ENCODE measurements around the gene LYL1. TPM values are rescaled to one million over a fixed set of nuclear protein-coding genes. Genes with fewer than 3 reads are reported as not detected.
A peak's percentile ranks its signal among the peaks of the same experiment; 100 is the strongest.
"Not testable (repeated sequence)": the region's sequence is repeated elsewhere in the genome, so short reads cannot be mapped to it uniquely, and the experiment has no call there.

Gene LYL1
- total RNA-seq, 4 donors from 2014 or later = 21.1 to 43.5 (median 25.8) TPM

DNA sequence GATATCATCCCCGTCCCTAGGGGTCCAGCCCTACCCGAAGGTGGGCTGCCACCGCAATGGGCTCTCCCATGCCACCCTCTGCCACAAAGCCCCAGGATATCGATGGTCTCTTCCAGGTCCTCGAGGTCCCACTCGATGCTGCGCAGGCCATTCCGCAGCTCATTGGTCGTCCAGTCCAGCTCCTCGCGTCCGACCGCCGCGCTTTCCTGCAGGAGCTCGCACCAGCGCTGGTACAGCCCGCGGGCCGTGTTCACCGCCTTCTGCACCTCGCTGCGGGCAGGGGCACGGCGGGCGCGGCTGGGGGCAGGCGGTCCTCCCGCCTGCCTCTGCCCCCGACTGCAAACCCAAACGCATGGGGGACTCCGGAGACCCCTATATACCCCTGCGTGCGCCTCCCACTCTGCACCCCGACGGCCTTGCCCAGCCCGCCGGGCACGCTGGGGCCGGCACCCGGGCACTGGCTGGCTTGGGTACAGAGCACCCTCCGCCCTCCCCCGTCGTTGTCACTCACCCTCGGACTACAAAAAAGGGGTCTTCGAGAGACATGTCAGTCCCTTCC, 47.0 kb upstream of the LYL1 start:
- Histone ChIP-seq H3K27ac (peak overlapping the region; percentile 98 to 100 (median 98)), H3K9me3 (no peaks in the 10 kb centered on the region), H3K36me3 (peaks cover 0 to 22% (median 0%) of the 10 kb centered on the region in 3 donors), H3K4me1 (peaks cover 0 to 54% (median 8%) of the 10 kb centered on the region in 4 donors), H3K4me3 (peak overlapping the region; percentile 66 to 87 (median 84)), H3K27me3 (no peaks in the 10 kb centered on the region)
- 1 to 2% methylated on average over 19 to 24 of the region's 46 CpGs for WGBS, 2 donors
- TF ChIP-seq EP300 (IDR thresholded peaks at IDR 0.05) (no peak), POLR2A (IDR thresholded peaks at IDR 0.05) (no peak)
- TF ChIP-seq, protein P1, sequence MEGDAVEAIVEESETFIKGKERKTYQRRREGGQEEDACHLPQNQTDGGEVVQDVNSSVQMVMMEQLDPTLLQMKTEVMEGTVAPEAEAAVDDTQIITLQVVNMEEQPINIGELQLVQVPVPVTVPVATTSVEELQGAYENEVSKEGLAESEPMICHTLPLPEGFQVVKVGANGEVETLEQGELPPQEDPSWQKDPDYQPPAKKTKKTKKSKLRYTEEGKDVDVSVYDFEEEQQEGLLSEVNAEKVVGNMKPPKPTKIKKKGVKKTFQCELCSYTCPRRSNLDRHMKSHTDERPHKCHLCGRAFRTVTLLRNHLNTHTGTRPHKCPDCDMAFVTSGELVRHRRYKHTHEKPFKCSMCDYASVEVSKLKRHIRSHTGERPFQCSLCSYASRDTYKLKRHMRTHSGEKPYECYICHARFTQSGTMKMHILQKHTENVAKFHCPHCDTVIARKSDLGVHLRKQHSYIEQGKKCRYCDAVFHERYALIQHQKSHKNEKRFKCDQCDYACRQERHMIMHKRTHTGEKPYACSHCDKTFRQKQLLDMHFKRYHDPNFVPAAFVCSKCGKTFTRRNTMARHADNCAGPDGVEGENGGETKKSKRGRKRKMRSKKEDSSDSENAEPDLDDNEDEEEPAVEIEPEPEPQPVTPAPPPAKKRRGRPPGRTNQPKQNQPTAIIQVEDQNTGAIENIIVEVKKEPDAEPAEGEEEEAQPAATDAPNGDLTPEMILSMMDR (IDR thresholded peaks at IDR 0.05) = no peak
- DNase-seq (ENCODE audit: low spot score in 2 of 2) = no peak

DNA sequence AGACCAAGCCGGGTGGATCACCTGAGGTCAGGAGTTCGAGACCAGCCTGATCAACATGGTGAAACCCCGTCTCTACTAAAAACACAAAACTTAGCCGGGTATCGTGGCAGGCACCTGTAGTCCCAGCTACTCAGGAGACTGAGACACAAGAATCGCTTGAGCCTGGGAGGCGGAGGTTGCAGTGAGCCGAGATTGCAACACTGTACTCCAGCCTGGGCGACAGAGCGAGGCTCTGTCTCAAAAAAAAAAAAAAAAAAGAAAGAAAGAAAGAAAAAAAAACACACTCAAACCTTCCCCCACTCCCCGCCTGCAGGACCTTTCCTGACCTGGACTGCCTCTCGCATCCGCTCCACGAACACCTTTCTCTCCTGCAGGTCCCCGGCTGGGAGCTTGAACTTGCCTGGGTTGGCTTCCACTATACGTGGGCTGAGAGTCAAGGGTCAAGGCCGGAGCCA, 46.5 kb upstream of the LYL1 start:
- 31 to 38% methylated on average over 16 to 17 of the region's 17 CpGs for WGBS, 2 donors
- DNase-seq (ENCODE audit: low spot score in 2 of 2); H3K9me3 ChIP-seq; H3K27me3 ChIP-seq: not testable (repeated sequence)
- Histone ChIP-seq H3K4me1 (peaks cover 0 to 51% (median 8%) of the 10 kb centered on the region in 4 donors), H3K27ac (peak overlapping the region in 3 of 4 donors; percentile 98 to 100 (median 99)), H3K4me3 (peak overlapping the region; percentile 66 to 87 (median 84)), H3K36me3 (peaks cover 0 to 28% (median 0%) of the 10 kb centered on the region in 3 donors)

DNA sequence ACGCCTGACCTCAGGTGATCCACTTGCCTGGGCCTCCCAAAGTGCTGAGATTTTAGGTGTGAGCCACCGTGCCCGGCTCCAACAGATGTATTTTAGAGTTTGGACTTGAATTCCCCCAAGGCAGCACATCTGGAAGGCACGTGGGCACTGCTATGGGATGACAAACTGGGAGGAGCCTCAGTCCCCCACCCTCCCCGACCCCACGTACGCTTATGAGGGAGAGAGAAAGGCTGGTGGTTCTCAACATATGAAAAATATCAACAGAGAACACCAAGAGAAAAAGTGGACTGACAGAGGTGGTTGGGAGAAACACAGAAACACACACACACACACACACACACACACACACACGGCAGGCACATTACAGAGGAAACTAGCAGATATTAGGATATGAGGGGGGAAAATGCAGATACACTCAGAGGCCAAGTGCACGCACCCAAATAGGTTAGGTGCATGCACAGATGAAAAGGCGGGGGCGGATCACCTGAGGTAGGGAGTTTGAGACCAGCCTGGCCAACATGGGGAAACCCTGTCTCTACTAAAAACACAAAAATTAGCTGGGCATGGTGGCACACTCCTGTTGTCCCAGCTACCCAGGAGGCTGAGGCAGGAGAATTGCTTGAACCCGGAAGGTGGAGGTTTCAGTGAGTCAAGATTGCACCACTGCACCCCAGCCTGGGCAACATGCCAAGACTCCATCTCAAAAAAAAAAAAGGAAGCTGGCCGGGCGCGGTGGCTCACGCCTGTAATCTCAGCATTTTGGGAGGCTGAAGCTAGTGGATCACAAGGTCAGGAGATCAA, 44.3 kb upstream of the LYL1 start:
- Histone ChIP-seq H3K4me1 (peaks cover 0 to 36% (median 8%) of the 10 kb centered on the region in 4 donors), H3K4me3 (no peak overlapping the region), H3K36me3 (peaks cover 0 to 46% (median 0%) of the 10 kb centered on the region in 3 donors), H3K27me3 (no peaks in the 10 kb centered on the region), H3K9me3 (no peaks in the 10 kb centered on the region), H3K27ac (no peak overlapping the region)
- peak in 1 of 2 donors; percentile 35 for DNase-seq (ENCODE audit: low spot score in 2 of 2)
- 60 to 70% methylated on average over 16 of the region's 16 CpGs for WGBS, 2 donors
- TF ChIP-seq, protein P1 (IDR thresholded peaks at IDR 0.05) = no peak
- no peak for TF ChIP-seq POLR2A (IDR thresholded peaks at IDR 0.05)
- no peak for TF ChIP-seq EP300 (IDR thresholded peaks at IDR 0.05)

DNA sequence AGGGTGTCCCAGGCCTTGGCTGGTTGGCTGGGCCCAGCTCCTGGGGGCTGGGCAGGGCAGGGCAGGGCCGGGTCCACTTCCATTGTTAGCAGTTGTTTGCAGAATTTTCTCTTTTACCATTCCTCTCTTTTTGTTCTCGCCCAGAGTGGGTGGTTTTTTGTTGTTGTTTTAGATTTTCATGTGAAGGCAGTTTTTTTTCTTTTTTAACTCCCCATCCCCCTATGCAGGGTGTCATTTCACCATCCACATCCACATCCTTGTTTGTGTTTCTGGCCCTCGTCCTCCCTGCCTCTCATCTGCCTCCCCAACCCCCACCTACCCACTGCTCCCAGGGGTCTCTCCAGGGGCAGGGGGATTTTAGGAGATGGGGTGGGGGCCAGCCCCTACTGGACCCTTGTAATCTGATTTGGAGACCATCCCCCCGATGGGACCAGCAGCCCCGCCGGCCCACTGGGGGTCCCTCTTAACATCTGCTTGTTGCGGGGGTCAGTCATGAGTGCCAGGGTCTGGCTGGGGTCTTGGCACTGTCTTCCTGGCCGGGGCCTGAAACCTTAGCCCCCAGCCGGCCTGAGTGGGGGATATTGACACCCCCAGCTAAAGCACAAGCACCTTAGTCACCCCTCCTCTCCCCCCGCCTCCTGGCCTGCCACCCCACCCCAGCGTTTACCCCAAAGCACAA, 37.1 kb upstream of the LYL1 start:
- H3K9me3 ChIP-seq = no peaks in the 10 kb centered on the region
- 66 to 70% methylated on average over 9 to 10 of the region's 11 CpGs for WGBS, 2 donors
- H3K36me3 ChIP-seq = peaks cover 0 to 84% (median 5%) of the 10 kb centered on the region in 3 donors
- TF ChIP-seq POLR2A (IDR thresholded peaks at IDR 0.05) (no peak), EP300 (IDR thresholded peaks at IDR 0.05) (no peak)
- TF ChIP-seq, protein P1 (IDR thresholded peaks at IDR 0.05) = no peak
- H3K4me3 ChIP-seq = no peak overlapping the region
- no peak overlapping the region for H3K27ac ChIP-seq
- no peak for DNase-seq (ENCODE audit: low spot score in 2 of 2)
- peaks cover 0 to 11% (median 0%) of the 10 kb centered on the region in 4 donors for H3K4me1 ChIP-seq
- H3K27me3 ChIP-seq = no peaks in the 10 kb centered on the region

GRCh38 chr19:13138916-13139198, 36.2 kb upstream of the LYL1 start:
- Histone ChIP-seq H3K27me3 (no peaks in the 10 kb centered on the region), H3K27ac (no peak overlapping the region), H3K4me3 (no peak overlapping the region), H3K4me1 (peaks cover 0 to 5% (median 0%) of the 10 kb centered on the region in 4 donors), H3K36me3 (peaks cover 0 to 78% (median 5%) of the 10 kb centered on the region in 3 donors), H3K9me3 (no peaks in the 10 kb centered on the region)
- 70 to 78% methylated on average over 10 of the region's 10 CpGs for WGBS, 2 donors
- DNase-seq (ENCODE audit: low spot score in 2 of 2) = no peak
- no peak for TF ChIP-seq EP300 (IDR thresholded peaks at IDR 0.05)
- no peak for TF ChIP-seq POLR2A (IDR thresholded peaks at IDR 0.05)
- TF ChIP-seq, protein P1 (IDR thresholded peaks at IDR 0.05) = no peak
